Tibial artery (tissue), 4 donors: ENCODE results near the gene MYD88.
A peak's percentile ranks its signal among the peaks of the same experiment; 100 is the strongest.

Experiments used
- DNase-seq, 2 donors: peaks; one replicate each; pipeline ENCODE4 v3.0.0-alpha.2; 2019
- H3K27ac ChIP-seq, 2 donors: fragments of 200-600 bp; sonication (generic) in 1 of 2; 1 replicate in 1 of 2; 2 replicates in 1 of 2; pipeline ENCODE4 v1.5.1; 2018 to 2019; ENCODE audit warnings: mild to moderate bottlenecking in 1 of 2
- H3K27me3 ChIP-seq, 2 donors: fragments of 200-600 bp; sonication (generic) in 1 of 2; one replicate each; pipeline versions ENCODE4 v1.5.1 to v1.6.0; 2016 to 2019
- H3K36me3 ChIP-seq, 3 donors: fragments of 200-600 bp; sonication (generic) in 2 of 3; one replicate each; pipeline ENCODE4 v1.5.1; 2016 to 2019; ENCODE audit warnings: mild to moderate bottlenecking in 2 of 3
- H3K4me1 ChIP-seq, 4 donors: fragments of 200-600 bp; sonication (generic) in 2 of 4; 1 replicate in 3 of 4; 2 replicates in 1 of 4; pipeline ENCODE4 v1.5.1; 2016 to 2019
- H3K4me3 ChIP-seq, 2 donors: fragments of 200-600 bp; sonication (generic) in 1 of 2; 1 replicate in 1 of 2; 2 replicates in 1 of 2; pipeline ENCODE4 v1.5.1; 2018 to 2019; ENCODE audit warnings: mild to moderate bottlenecking in 2 of 2
- H3K9me3 ChIP-seq, 3 donors: fragments of 200-600 bp; sonication (generic) in 1 of 3; one replicate each; pipeline ENCODE4 v1.5.1; 2016 to 2019
- CTCF ChIP-seq, 2 experiments: fragments of 200-600 bp in 1 of 2; fragments of 450-650 bp in 1 of 2; IDR thresholded peaks; one replicate each; pipeline ENCODE4 v1.5.1; 2017 to 2019; ENCODE audit warnings: antibody characterized with exemption in 2 of 2, mild to moderate bottlenecking in 1 of 2, moderate library complexity in 1 of 2
- intact Hi-C: fragments of 100-400 bp; cut with DNase I; formaldehyde crosslinking; loops from one replicate; pipeline ENCODE4 v1.15.0; 2023; ENCODE audit warnings: low total_unique reads

Gene MYD88

GRCh38 chr3:38102444-38102814 lies 36.0 kb upstream of the MYD88 start:
- TF ChIP-seq CTCF (IDR thresholded peaks at IDR 0.05), result no peak
- Histone ChIP-seq H3K9me3 (no peaks in the 10 kb centered on the region), H3K4me3 (no peak overlapping the region), H3K4me1 (no peaks in the 10 kb centered on the region), H3K27me3 (peaks cover 0 to 11% of the 10 kb centered on the region in 2 donors), H3K27ac (no peak overlapping the region), H3K36me3 (no peaks in the 10 kb centered on the region)
- no peak for DNase-seq
- intact Hi-C loops, result no loop called here

GRCh38 chr3:38105525-38105924 lies 32.9 kb upstream of the MYD88 start:
- Histone ChIP-seq H3K27me3 (peaks cover 0 to 9% of the 10 kb centered on the region in 2 donors), H3K9me3 (no peaks in the 10 kb centered on the region), H3K4me1 (no peaks in the 10 kb centered on the region), H3K27ac (no peak overlapping the region), H3K36me3 (no peaks in the 10 kb centered on the region), H3K4me3 (no peak overlapping the region)
- no peak for DNase-seq
- TF ChIP-seq CTCF (IDR thresholded peaks at IDR 0.05), result no peak
- intact Hi-C loops, result no loop called here

- Histone ChIP-seq H3K4me1 (no peaks in the 10 kb centered on the region), H3K27me3 (peaks cover 0 to 9% of the 10 kb centered on the region in 2 donors), H3K36me3 (no peaks in the 10 kb centered on the region), H3K27ac (no peak overlapping the region), H3K9me3 (no peaks in the 10 kb centered on the region), H3K4me3 (no peak overlapping the region)
- intact Hi-C loops, result no loop called here
- no peak for TF ChIP-seq CTCF (IDR thresholded peaks at IDR 0.05)
- DNase-seq, result peak; percentile 14 to 56
Observed at GRCh38 chr3:38107911-38108648, 30.4 kb upstream of the MYD88 start.

- peak; percentile 22 to 51 for DNase-seq
- Histone ChIP-seq H3K4me3 (no peak overlapping the region), H3K4me1 (no peaks in the 10 kb centered on the region), H3K27me3 (peaks cover 0 to 9% of the 10 kb centered on the region in 2 donors), H3K27ac (no peak overlapping the region), H3K9me3 (no peaks in the 10 kb centered on the region), H3K36me3 (no peaks in the 10 kb centered on the region)
- TF ChIP-seq CTCF (IDR thresholded peaks at IDR 0.05), result no peak
- intact Hi-C loops, result no loop called here
Observed at GRCh38 chr3:38108649-38109579, 29.5 kb upstream of the MYD88 start.

- DNase-seq, result peak; percentile 19 to 62
- H3K36me3 ChIP-seq, result no peaks in the 10 kb centered on the region
- intact Hi-C loops, result no loop called here
- no peak overlapping the region for H3K27ac ChIP-seq
- H3K27me3 ChIP-seq, result peaks cover 0 to 9% of the 10 kb centered on the region in 2 donors
- no peak for TF ChIP-seq CTCF (IDR thresholded peaks at IDR 0.05)
- no peaks in the 10 kb centered on the region for H3K9me3 ChIP-seq
- no peak overlapping the region for H3K4me3 ChIP-seq
- H3K4me1 ChIP-seq, result no peaks in the 10 kb centered on the region
Observed at GRCh38 chr3:38109580-38110313, 28.7 kb upstream of the MYD88 start.
